ENCODE results near the gene MAP1A. TPM values are rescaled to one million over a fixed set of nuclear protein-coding genes. Genes with fewer than 3 reads are reported as not detected.
A peak's percentile ranks its signal among the peaks of the same experiment; 100 is the strongest.

MAP1A gene
- total RNA-seq, 6 experiments from 2014 or later, result 0.09 to 0.56 (median 0.24) TPM

- H3K27me3 ChIP-seq, result no peaks in the 10 kb centered on the region
- no peaks in the 10 kb centered on the region for H3K9me3 ChIP-seq
- no peak overlapping the region for H3K27ac ChIP-seq
- no peak for TF ChIP-seq CTCF (IDR thresholded peaks at IDR 0.05)
- no peak for TF ChIP-seq POLR2A (IDR thresholded peaks at IDR 0.05)
- intact Hi-C loops (cut with DNase I), result no loop called here
- H3K4me1 ChIP-seq, result no peaks in the 10 kb centered on the region
- DNase-seq (no peak), ATAC-seq (no peak)
- H3K4me3 ChIP-seq, result no peak overlapping the region
- H3K36me3 ChIP-seq, result peaks cover 0 to 3% (median 0%) of the 10 kb centered on the region in 4 donors
- 97% methylated on average over 2 of the region's 2 CpGs for WGBS (ENCODE audit: insufficient coverage, low coverage, low lambda C conversion rate, missing lambda C conversion rate)
Measured at GRCh38 chr15:43538091-43538490, 20.7 kb downstream of the MAP1A start.

- H3K36me3 ChIP-seq, result peaks cover 0 to 2% (median 0%) of the 10 kb centered on the region in 4 donors
- intact Hi-C loops (cut with DNase I), result no loop called here
- H3K27ac ChIP-seq, result no peak overlapping the region
- TF ChIP-seq CTCF (IDR thresholded peaks at IDR 0.05) (no peak), POLR2A (IDR thresholded peaks at IDR 0.05) (no peak)
- H3K4me1 ChIP-seq, result no peaks in the 10 kb centered on the region
- DNase-seq, result no peak
- no peak overlapping the region for H3K4me3 ChIP-seq
- no peaks in the 10 kb centered on the region for H3K27me3 ChIP-seq
- peak in 2 of 4 donors; percentile 33 to 42 for ATAC-seq
- peaks cover 0 to 6% (median 0%) of the 10 kb centered on the region in 4 donors for H3K9me3 ChIP-seq
Measured at GRCh38 chr15:43541785-43542184, 24.4 kb downstream of the MAP1A start.

GRCh38 chr15:43544266-43544665 is 26.9 kb downstream of the MAP1A start:
- H3K4me3 ChIP-seq, result no peak overlapping the region
- no peaks in the 10 kb centered on the region for H3K4me1 ChIP-seq
- DNase-seq, result no peak
- intact Hi-C loops (cut with DNase I), result no loop called here
- TF ChIP-seq CTCF (IDR thresholded peaks at IDR 0.05), result no peak
- TF ChIP-seq POLR2A (IDR thresholded peaks at IDR 0.05), result no peak
- no peaks in the 10 kb centered on the region for H3K27me3 ChIP-seq
- no peak for ATAC-seq
- peaks cover 0 to 6% (median 0%) of the 10 kb centered on the region in 4 donors for H3K9me3 ChIP-seq
- H3K27ac ChIP-seq, result no peak overlapping the region
- H3K36me3 ChIP-seq, result peaks cover 0 to 2% (median 0%) of the 10 kb centered on the region in 4 donors

- peaks cover 0 to 2% (median 0%) of the 10 kb centered on the region in 4 donors for H3K36me3 ChIP-seq
- WGBS (ENCODE audit: insufficient coverage, low coverage, low lambda C conversion rate, missing lambda C conversion rate), result no CpG with 5 or more reads among the region's 1 CpG
- no peak overlapping the region for H3K27ac ChIP-seq
- peaks cover 0 to 6% (median 0%) of the 10 kb centered on the region in 4 donors for H3K9me3 ChIP-seq
- H3K27me3 ChIP-seq, result no peaks in the 10 kb centered on the region
- ATAC-seq, result no peak
- no peaks in the 10 kb centered on the region for H3K4me1 ChIP-seq
- TF ChIP-seq CTCF (IDR thresholded peaks at IDR 0.05) (no peak), POLR2A (IDR thresholded peaks at IDR 0.05) (no peak)
- no peak for DNase-seq
- intact Hi-C loops (cut with DNase I), result no loop called here
- H3K4me3 ChIP-seq, result no peak overlapping the region
Measured at GRCh38 chr15:43545426-43545825, 28.0 kb downstream of the MAP1A start.

- H3K27ac ChIP-seq, result no peak overlapping the region
- intact Hi-C loops (cut with DNase I), result no loop called here
- H3K4me3 ChIP-seq, result no peak overlapping the region
- 100% methylated on average over 2 of the region's 2 CpGs for WGBS (ENCODE audit: insufficient coverage, low coverage, low lambda C conversion rate, missing lambda C conversion rate)
- no peaks in the 10 kb centered on the region for H3K4me1 ChIP-seq
- H3K27me3 ChIP-seq, result no peaks in the 10 kb centered on the region
- DNase-seq (no peak), ATAC-seq (no peak)
- H3K9me3 ChIP-seq, result peaks cover 0 to 6% (median 0%) of the 10 kb centered on the region in 4 donors
- TF ChIP-seq CTCF (IDR thresholded peaks at IDR 0.05), result no peak
- TF ChIP-seq POLR2A (IDR thresholded peaks at IDR 0.05), result no peak
- peaks cover 0 to 2% (median 0%) of the 10 kb centered on the region in 4 donors for H3K36me3 ChIP-seq
Measured at GRCh38 chr15:43547539-43547938, 30.1 kb downstream of the MAP1A start.
